A172 (cell line): ENCODE results near the gene ATAD2B. TPM values are rescaled to one million over a fixed set of nuclear protein-coding genes. Genes with fewer than 3 reads are reported as not detected.
A peak's percentile ranks its signal among the peaks of the same experiment; 100 is the strongest.
"Not testable (repeated sequence)": the region's sequence is repeated elsewhere in the genome, so short reads cannot be mapped to it uniquely, and the experiment has no call there.

Experiments used
- DNase-seq: peaks from one replicate; pipeline ENCODE4 v3.0.0-alpha.2; 2015; ENCODE audit warnings: low spot score
- total RNA-seq: library from RNA; depleted of rRNA; stranded (reverse); fragments of >200 nt; shearing (Covaris generic); gene quantifications from 2 replicates; pipeline ENCODE4 v1.2.3, GENCODE V29; 2014; rRNA removed

Gene ATAD2B
- total RNA-seq: 13.7 and 17.2 TPM in 2 replicates

DNA sequence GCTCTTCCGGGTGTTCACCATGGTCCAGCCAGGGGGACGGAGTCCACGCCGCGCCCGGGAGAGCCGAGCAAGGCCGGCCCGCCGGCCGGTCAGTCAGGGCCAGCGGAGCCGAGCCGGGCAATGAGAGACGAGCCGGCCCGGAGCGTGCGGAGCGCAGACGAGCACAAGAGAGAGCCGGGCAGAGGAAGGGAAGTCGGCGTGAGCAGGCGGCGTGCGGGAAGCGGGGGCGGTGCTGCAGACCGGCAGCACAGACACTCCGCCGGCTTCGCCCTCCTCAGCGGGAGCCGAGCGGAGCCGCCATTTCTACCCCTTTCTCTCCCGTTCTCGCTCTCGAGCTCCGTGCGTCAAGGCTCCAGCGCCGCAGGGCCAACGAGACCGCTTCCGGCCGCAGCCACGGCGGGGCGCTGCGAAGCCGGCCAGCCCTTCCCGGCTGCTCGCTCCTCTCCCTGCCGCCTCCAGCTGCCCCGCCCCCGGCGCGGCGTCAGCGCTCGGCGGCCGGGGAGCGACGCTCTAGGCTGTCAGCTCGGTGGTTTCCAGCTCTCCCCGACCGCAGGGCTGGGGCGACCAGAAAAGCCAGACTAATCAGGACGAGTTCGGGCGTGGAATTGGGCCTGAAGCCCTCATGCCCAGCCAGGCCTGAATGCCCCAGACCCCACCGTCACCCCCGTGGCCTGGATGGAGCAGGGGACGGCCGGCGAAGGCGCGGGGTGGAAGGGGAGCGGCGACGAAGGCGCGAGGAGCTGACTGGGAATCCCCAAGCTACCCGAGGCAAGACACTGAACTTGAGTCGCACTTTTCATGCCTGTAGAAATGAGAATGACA is at the start of gene ATAD2B:
ATAD2B (minus strand) TSS at position 374 of the 822 bp plus-strand sequence; CDS start at position 21, 353 bp downstream.
- DNase-seq: peak; percentile 86

DNA sequence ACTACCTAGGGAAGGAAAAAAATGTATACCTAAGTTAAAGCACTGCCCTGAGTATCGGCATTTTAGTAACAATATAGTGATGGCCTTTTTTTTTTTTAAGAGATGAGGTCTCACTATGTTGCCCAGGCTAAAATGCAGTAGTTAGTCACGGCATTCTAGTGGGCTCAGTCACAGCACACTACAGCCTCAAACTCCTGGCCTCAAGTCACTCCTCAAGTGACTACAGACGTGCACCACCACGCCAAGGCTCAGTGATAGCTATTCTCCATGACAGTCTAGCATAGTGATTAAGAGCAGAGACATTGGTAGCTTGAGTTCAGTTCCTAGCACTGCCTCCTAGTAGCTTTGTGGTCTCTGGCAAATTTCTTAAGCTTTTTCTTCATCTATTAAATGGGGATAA is 40.9 kb upstream of the ATAD2B start:
- no peak for DNase-seq

DNA sequence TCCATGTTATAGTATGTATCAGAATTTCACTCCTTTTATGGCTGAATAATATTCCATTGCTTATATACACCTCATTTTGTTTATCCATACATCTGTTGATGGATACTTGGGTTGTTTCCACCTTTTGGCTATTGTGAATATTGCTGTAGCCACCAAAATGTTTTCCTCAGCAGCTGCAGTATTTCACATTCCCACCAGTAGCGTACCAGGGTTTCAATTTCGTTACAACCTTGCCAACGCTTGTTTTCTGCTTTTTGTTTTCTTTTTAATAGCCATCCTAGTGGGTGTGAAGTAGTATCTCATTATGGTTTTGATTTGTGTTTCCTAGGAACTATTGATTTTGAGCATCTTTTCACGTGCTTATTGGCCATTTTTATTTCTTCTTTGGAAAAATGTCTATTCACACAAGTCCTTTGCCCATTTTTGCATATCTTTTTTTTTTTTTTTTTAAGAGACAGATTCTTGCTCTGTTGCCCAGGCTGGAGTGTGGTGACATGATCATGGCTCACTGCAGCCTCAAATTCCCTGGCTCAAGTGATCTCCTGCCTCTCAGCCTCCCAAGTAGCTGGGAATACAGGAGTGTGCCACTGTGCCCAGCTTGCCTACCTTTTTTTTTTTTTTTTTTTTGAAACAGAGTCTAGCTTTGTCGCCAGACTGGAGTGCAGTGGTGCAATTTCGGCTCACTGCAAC is 27.5 kb upstream of the ATAD2B start:
- DNase-seq: no peak

DNA sequence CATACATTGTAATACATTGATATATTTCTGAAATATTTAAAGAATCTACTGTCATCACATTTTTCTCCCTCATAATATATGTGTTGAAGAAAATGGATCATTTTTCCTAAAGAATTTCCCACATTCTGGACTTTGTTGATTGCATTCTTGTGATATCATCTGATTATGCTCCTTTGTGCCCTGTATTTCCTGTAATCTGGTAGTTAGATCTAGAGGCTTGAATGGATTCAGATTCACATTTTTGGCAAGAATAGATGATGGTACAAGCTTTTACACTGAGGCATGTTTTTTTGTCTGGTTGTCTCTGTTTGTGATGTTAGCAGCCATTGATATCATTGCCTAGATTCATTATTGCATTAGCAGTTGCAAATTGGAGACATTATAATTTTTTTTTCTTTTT is 26.7 kb upstream of the ATAD2B start:
- no peak for DNase-seq

DNA sequence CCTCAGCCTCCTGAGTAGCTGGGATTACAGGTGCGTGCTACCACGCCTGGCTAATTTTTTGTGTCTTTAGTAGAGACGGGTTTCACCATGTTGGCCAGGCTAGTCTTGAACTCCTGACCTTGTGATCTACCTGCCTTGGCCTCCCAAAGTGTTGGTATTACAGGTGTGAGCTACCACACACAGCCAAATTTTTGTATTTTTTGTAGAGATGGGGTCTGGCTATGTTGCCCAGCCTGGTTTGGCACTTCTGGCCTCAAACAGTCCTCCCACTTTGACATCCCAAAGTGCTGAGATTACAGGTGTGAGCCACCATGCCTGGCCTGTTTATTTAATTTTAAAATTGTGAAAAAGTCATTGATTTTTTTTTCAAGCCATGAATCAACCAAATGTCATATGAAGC is 25.6 kb upstream of the ATAD2B start:
- not testable (repeated sequence) for DNase-seq

DNA sequence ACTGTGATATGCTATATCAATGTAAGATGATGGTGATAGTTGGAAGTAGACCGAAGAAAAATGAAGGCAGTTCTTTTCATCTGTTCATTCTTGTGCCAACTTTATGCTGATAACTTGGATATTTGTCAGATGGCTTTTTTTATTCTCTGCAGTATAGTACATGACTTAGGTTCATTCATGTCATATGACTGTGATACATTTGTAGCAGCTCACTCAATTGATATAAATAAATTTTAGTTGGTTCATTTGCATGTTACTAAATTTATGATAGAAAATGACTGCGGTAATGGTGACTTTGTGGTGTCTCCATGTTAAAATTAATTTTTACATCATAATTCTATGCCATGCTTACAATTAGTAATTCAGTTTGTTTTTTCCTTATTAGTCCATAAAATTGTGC is 20.4 kb upstream of the ATAD2B start:
- DNase-seq: no peak

DNA sequence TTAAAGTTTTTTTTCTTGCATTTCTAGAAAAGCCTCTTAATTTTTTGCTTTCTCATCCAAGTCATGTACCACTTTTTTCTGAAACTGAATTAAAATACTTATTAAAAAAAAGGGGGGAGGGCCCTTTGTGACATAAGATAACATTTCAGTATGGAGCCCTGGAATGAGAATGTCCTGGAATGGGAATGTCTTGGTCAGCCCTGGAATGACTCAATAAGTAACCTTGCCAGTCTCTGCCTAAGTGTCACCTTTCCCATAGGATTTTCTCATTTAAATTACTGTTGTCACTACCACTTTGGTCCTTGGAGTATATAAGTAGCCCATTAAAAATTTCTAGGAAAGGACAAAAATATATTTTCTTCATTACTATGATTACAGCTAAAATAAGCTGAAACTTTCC is 18.1 kb upstream of the ATAD2B start:
- DNase-seq: no peak

DNA sequence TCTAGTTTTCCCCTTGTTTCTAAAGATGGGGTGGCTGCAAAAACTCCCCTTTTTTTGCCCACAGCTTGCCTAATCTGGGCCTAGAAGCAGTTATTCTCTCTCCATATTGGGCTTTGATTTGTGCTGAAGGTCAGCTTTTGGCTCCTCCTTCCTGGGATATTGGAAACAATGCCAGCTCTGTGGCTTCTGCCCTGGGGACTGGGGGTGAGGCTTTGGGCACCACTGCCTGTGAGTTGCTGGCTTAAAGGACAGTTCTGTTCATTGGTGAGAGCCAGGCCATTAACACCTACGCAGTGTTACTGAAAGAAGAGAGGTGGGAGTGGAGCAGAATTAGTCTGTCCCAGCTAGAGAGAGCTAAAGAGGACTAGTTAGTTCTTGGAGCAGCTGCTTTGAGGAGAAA is 17.6 kb upstream of the ATAD2B start:
- DNase-seq: no peak

DNA sequence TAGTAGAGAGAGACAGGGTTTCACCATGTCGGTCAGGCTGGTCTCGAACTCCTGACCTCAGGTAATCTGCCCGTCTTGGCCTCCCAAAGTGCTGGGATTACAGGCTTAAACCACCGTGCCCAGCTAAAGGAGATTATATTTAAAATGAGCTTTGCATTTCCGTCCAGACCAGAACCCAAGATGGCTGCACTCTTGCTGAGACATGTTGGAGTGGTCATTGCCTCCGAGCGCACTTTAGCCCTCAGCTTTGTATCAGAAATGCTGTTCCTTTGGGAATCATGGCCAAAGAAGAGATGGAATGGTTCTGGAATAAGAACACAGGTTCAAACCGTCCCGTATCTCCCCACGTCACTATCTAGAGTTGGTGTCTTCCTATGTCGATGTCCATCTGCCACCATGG is 16.7 kb upstream of the ATAD2B start:
- DNase-seq: no peak

DNA sequence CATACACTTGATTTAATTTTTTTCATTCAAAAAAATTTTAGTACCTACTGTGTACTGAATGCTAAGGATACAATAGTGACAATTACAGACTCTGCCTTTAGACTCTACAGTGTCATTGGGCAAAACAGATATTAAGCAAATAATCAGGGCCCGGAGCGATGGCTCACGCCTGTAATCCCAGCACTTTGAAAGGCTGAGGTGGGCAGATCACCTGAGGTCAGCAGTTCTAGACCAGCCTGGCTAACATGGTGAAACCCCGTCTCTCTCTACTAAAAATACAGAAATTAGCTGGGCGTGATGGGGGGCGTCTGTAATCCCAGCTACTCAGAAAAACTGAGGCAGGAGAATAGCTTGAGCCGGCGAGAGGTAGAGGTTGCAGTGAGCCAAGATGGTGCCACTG is 14.7 kb upstream of the ATAD2B start:
- no peak for DNase-seq

DNA sequence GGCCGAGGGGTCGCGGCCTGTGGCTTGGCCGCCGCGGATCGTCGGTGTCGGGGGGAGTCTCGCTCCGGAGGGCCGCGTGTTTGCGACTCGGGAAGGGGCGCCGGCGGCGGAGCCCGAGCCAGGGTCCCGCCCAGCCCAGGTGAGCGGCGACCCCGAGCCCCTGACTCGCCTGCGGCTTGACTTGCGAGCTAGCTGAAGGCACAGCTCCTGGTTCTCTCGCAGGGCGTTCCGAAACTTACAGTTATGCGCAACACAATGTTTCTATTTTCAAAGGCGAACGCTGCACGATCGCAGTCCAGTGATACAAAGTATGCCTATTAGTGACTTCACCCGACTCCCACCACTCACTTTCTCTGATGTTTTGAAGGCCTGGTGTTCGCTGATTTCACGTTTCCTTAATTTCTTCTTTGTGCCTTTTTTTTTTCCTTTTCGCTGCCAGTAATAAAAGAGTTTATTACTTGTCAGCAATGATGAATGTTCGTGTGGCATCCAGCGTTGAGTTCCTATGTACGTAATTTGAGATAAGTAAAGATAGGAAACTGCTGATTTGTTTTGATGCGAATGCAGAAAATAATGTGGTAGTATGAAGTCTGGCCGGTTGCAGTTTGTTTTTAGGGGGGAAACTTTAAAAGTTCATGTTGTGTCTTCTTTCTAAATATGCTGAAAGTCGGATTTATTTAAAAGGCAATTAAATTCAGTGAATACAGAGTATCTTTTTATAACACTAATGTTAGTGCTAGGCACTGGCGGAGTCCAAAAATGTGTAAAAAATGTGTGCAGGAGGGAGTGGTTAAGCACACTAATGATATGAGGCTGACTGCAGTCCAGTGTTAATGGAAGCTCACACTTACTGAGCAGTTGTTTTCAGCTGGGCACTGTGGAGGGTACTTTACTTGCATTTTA is 14.0 kb upstream of the ATAD2B start:
- peak; percentile 38 for DNase-seq

DNA sequence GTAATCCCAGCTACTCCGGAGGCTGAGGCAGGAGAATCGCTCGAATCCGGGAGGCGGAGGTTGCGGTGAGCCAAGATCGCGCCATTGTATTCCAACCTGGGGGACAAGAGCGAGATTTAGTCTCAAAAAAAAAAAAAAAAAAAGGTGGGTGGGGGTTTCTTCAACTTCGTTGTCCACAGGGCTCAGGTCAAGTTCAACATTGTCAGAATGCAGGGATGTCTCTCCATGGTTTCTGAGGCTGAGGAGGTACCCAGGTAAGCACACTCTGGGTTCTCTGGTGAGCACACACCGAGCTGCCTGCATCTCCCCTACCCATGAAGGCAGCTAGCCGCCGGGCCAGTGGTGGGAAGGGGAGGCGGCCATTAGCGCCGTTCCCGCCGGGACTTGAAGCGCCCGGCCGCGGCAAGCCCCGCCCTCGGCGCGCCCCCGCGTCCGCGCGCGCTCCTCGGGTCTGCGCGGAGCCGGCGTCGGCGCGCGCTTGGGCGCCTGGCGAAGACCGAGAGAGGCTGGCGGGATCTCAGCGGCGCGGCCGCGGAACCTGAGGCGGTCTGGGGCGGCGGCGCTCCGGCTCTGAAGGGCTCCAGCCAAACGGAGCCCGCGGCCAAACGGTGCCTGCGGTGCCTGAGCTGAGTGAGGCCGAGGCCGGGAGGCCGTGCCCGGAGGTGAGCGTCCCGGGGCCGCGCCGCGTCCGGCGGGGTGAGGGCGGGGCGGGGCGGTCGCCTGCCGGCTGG is 13.2 kb upstream of the ATAD2B start, which contains the start of gene UBXN2A:
UBXN2A (plus strand) TSS at position 477 of the 731 bp plus-strand sequence. CDS start 17,852 bp downstream, outside the sequence.
- DNase-seq: peak; percentile 47

DNA sequence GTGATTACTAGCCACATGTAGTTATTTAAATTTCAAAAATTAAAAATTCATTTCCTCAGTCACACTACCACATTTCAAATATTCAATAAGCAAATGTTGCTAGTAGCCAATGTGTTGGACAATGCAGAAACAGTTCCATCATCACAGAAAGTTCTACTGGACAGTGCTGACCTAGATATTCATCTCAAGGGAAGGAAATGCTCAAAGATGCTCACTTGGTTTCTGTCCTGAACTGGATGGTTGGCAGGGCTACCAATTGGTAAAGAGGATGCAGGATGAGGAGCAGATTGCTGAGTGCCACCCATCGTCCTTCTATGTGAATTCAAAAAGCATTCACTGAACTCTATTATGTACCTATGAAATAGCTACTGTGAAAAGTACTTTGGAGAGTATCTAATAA is 7.3 kb upstream of the ATAD2B start:
- DNase-seq: no peak

DNA sequence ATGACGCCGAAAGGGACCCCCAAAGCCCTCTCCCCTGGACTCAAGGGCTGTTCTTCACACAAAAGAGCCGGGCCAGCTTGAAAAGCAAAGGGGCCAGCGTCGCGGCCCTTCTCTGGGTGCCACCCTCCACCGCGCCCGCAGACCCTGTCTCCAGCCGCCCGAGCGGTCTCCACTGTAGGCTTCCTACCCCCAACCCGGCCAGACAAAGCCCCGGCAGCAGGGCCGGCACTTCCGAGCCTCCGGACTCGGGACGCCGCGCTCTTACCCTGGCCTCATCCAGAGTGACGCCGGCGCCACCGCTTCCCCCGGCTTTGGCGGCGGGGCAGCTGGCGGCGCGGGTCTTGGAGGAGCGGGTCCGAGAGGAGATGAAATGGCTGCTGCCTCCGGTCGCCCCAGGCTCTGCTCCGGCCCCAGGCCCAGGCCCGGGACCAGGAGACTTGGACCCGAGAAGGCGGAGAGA is 603 bp downstream of the ATAD2B start:
- no peak for DNase-seq

DNA sequence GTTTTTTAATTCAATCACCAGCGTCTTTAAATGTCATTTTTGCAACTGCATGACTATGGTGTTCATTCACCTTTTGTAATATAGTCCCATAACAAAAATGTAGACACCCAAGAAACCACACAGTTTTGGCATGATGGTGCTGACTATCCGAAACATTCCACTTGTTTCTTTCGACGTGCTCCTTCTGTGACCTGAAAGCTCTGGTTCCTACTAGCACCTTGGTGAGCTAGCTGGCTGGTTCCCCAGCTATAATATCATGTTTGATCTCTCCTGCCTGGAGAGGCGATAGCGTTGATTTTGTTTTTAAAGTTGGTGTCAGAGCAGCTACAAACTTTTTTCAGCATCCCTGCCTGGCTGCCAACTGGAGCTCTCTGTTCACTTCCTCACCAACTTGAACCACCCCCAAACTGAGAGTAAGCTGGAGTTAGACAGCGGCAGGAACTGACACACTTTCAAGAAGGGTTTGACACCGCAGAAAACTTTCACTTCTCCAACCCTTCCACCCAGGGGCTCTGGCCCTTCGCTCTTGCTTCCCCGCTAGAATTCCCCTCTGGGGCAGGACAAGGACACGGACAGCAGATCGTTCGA is 1.1 kb downstream of the ATAD2B start:
- DNase-seq: peak; percentile 67

DNA sequence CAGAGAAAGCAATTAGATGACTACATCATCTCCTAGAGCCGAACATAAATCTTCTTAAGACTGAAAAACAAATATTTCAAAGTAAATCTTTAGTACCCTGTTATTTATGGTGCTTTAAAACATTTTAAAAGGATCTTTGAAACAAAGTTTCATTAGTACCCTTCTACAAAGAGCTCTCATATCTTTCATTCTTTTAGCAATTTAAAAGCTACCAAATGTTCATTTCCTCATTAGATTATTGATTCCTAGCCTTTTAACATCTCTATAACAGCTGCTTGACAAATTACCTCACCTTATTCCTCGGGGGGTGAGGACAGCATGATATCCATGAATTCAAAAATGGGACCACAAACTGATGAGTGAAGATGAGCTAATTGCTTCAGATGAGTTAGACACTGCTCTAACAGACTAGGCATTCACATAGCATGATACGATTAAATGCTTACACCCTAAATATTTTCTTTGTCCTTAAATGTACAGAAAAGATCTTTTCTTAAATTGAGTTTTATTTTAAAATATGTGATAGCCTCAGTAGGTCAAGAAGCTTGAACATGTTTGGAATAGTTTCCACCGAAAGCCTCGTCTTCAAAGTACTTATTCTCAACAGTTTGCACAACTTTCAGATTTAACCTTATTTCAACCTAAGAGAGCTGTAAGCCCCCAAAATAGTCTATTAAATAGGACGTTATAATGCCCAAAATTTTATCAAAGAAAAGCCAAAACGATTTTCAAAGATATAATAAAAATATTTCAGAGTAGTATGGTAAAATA is 2.1 kb downstream of the ATAD2B start:
- DNase-seq: no peak

DNA sequence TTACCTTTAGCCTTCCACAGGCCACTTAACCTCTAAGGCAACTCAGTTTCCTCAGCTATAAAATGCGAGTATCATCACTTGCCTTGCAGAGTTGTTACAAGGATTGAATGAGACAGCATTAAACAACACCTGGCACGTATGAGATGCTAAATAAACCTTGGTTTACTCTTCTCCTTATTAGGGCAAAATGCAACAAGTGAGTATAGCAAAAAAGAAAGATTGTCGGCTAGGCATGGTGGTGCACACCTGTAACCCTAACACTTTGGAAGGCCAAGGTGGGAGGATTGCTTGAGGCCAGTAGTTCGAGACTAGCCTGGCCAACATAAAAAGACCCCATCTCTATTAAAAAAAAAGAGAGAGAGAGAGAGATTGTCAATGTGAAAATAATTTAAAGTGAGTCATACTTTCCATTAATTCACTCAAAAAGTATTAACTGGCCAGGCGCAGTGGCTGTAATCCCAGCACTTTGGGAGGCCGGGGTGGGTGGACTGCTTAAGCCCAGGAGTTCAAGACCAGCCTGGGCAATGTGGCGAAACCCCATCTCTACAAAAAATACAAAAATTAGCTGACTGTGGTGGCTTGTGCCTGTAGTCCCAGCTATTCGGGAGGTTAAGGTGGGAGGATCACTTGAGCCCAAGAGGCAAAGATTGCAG is 8.0 kb downstream of the ATAD2B start:
- no peak for DNase-seq

DNA sequence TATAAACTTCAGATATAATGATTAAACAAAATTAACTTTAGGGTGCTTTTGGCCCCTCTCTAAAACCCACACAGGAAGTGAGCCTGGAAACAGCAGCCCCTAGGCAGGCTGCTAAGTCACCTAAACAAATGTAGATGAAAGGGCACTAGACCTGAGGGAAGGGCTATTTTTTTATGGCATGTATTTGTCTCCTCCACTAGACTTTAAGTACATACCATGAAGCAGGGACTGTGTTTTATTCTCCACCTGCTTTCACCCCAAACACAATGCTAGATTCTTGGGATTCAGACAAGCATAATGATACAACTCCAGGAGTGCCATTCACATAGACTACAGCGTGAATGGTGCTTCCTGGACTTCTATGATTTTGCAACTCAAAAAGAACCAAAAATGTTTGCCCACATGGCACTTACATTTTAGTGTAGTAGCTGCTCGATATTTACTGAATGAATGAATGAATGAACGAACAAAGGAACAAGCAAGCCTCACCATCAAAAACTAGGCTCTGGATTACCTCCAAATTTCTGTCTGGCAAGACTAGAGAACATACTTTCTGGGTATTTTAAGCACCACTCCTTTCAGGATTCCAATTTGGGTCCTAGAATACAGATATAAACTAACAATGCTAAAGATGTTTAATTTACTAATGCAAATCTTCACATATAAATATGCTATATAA is 10.1 kb downstream of the ATAD2B start:
- no peak for DNase-seq

DNA sequence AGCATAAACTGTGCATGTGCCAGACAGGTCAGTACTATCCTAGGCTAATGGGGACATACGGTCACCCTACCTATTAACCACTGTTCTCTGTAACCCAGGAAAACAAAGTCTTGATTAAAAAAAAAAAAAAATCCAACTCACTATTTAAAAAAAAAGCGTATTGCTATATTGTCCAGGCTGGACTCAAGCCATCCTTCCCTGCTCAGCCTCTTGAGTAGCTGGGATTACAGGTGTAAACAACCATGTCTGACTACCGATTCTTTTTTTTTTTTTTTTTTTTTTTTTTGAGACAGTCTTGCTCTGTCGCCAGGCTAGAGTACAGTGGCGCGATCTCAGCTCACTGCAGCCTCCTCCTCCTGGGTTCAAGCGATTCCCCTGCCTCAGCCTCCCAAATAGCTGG is 11.6 kb downstream of the ATAD2B start:
- no peak for DNase-seq
